ENCODE measurements around the gene TP53I11.

Gene TP53I11

DNA sequence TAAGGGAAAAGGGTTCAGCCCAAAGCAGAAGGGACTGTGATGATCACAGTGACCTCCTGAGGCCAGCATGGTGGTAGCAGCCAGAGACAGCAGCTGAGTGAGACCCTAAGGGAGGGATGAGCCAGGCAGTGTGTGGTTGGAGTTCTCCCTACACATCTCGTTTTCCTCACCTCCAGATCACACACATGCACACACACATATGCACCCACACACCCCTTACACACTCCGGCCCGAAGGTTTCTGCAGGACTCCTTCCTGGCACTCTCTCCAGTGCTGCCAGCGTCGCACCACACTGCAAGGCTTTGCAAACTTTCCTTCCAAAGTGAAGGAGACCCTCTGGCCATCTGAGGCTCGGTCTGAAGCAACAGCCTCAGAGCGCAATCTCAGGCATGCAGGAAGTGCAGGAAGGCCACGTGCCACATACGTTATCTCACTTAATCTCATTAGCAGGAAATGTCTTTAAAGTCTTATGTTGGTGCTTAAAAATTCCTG lies 26.9 kb upstream of the TP53I11 start:
- no CpG with 5 or more reads among the region's 9 CpGs for WGBS (ENCODE audit: extremely low coverage, insufficient coverage, low lambda C conversion rate)
- no peaks in the 10 kb centered on the region for H3K36me3 ChIP-seq (ENCODE audit: control insufficient read depth, insufficient read depth, low read length)
- peak overlapping the region; percentile 53 for H3K4me2 ChIP-seq (ENCODE audit: low read length)
- no peaks in the 10 kb centered on the region for H3K27me3 ChIP-seq (ENCODE audit: insufficient read depth, low read length, poor library complexity)
- no peak overlapping the region for H4K5ac ChIP-seq (ENCODE audit: low read length)
- H3K4me3 ChIP-seq (ENCODE audit: low read length): no peak overlapping the region
- no peak overlapping the region for H3K23ac ChIP-seq (ENCODE audit: low read length)
- H3K18ac ChIP-seq (ENCODE audit: low read length): no peak overlapping the region
- peak overlapping the region; percentile 84 for H2BK5ac ChIP-seq (ENCODE audit: low read length)
- H3K79me1 ChIP-seq (ENCODE audit: low read length): no peaks in the 10 kb centered on the region
- H2BK15ac ChIP-seq (replicated peaks; ENCODE audit: low read depth): no peak overlapping the region
- H2BK120ac ChIP-seq (ENCODE audit: low read depth, low read length): no peak overlapping the region
- H2AK5ac ChIP-seq (ENCODE audit: low read length): no peak overlapping the region
- peak; percentile 95 for DNase-seq
- H3K4me1 ChIP-seq (ENCODE audit: control insufficient read depth, low read depth, low read length): peaks cover 35% of the 10 kb centered on the region
- peak overlapping the region; percentile 55 for H3K9ac ChIP-seq (ENCODE audit: low read length)
- no peak overlapping the region for H3K4ac ChIP-seq (ENCODE audit: low read depth, low read length)
- H3K79me2 ChIP-seq (ENCODE audit: control insufficient read depth, insufficient read depth, low read length): no peaks in the 10 kb centered on the region
- H3K56ac ChIP-seq (ENCODE audit: low read length): peak overlapping the region; percentile 79
- peak overlapping the region; percentile 4 for H3K27ac ChIP-seq (ENCODE audit: low read depth, low read length)
- H4K8ac ChIP-seq (ENCODE audit: low read depth, low read length): no peak overlapping the region

DNA sequence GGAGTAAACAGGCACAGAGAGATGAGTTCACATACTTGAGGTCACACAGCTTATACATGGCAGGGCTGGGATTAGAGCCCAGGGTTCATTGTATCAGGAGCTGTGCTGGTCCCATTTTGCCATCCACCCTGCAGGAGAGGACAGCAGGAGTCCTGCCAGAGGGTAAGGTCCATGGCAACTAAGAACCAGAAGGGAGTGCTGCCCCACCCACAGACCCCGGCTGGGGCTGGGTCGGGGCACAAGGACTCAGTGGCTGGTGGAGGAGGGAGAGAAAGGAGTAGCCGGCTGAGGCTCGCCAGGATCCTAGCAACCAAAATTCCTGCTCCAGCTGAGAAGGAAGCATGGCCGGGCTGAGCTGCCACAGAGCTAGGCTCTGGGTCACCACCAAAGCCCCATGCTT lies 25.9 kb upstream of the TP53I11 start:
- H4K5ac ChIP-seq (ENCODE audit: low read length): no peak overlapping the region
- WGBS (ENCODE audit: extremely low coverage, insufficient coverage, low lambda C conversion rate): no CpG with 5 or more reads among the region's 5 CpGs
- no peaks in the 10 kb centered on the region for H3K36me3 ChIP-seq (ENCODE audit: control insufficient read depth, insufficient read depth, low read length)
- no peak overlapping the region for H3K4me2 ChIP-seq (ENCODE audit: low read length)
- peak overlapping the region; percentile 73 for H3K56ac ChIP-seq (ENCODE audit: low read length)
- no peak overlapping the region for H3K27ac ChIP-seq (ENCODE audit: low read depth, low read length)
- no peak overlapping the region for H3K18ac ChIP-seq (ENCODE audit: low read length)
- H2BK15ac ChIP-seq (replicated peaks; ENCODE audit: low read depth): no peak overlapping the region
- H4K8ac ChIP-seq (ENCODE audit: low read depth, low read length): no peak overlapping the region
- no peaks in the 10 kb centered on the region for H3K79me2 ChIP-seq (ENCODE audit: control insufficient read depth, insufficient read depth, low read length)
- H3K4ac ChIP-seq (ENCODE audit: low read depth, low read length): no peak overlapping the region
- H3K79me1 ChIP-seq (ENCODE audit: low read length): no peaks in the 10 kb centered on the region
- H2BK120ac ChIP-seq (ENCODE audit: low read depth, low read length): no peak overlapping the region
- no peaks in the 10 kb centered on the region for H3K27me3 ChIP-seq (ENCODE audit: insufficient read depth, low read length, poor library complexity)
- H3K4me3 ChIP-seq (ENCODE audit: low read length): no peak overlapping the region
- H2BK5ac ChIP-seq (ENCODE audit: low read length): peak overlapping the region; percentile 9
- no peak for DNase-seq
- peaks cover 35% of the 10 kb centered on the region for H3K4me1 ChIP-seq (ENCODE audit: control insufficient read depth, low read depth, low read length)
- no peak overlapping the region for H3K9ac ChIP-seq (ENCODE audit: low read length)
- H2AK5ac ChIP-seq (ENCODE audit: low read length): peak overlapping the region; percentile 87
- H3K23ac ChIP-seq (ENCODE audit: low read length): no peak overlapping the region

DNA sequence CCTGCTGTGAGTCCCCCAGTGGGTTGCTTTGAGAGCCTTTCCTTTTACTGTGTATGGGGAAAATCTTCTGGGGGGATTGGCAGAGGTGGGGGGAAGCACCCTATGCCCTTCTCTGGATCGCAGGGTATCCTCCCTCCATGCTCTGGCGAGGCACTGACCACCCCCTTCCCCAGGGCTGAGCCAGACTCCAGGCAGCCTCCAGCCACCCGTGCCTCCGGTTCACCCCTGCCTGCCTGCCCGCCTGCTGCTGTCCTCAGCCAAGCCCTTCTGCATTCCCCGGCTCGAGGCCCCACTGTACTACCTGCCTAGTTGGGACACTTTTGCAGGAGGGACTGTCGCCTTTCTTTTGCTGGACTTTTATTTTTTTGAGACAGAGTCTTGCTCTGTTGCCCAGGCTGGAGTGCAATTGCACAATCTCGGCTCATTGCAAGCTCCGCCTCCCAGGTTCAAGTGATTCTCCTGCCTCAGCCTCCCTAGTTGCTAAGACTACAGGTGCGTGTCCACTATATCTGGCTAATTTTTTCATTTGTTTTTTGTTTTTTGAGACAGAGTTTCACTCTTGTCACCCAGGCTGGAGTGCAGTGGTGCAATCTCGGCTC lies 23.8 kb upstream of the TP53I11 start:
- H3K27ac ChIP-seq (ENCODE audit: low read depth, low read length): no peak overlapping the region
- DNase-seq: no peak

DNA sequence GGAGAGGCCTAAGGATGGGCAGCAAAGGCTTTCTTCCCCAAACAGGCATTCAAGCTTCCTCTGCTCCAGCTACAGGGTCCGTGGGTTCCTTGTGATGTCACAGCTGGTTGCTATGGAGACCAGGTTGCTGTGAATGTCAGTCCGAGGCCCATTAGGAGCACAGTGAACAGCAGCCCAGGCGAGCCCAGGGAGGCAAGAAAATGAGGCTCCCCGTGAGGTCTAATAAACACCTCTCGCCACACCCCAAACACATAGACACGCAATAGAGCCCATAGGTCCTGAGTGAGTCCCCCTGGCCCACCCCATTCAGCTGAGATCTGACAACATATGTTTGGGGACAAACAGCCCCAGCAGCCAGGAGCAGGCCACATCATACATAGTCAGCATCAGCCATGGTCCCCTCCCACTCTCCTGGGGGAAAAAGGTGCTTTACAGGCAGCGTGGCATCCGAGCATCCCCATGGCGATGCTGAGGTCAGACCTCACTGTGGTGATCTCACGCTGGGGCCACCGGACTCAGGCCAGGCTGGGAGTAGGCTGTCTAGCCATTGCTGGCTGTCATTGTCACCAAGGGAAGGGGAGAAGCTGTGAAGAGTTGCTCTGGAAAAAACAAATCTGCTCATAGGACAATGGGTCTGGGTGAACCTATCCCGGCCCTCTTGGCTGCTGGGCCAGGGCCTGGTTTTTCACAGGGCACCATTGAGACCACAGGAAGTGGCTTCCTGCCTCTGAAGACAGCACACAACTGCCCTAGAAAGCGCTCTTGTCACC lies 23.1 kb upstream of the TP53I11 start:
- Histone ChIP-seq H2BK15ac (replicated peaks; ENCODE audit: low read depth) (no peak overlapping the region), H3K9ac (ENCODE audit: low read length) (no peak overlapping the region), H3K27me3 (ENCODE audit: insufficient read depth, low read length, poor library complexity) (no peaks in the 10 kb centered on the region), H3K27ac (ENCODE audit: low read depth, low read length) (no peak overlapping the region), H3K36me3 (ENCODE audit: control insufficient read depth, insufficient read depth, low read length) (no peaks in the 10 kb centered on the region), H3K23ac (ENCODE audit: low read length) (no peak overlapping the region), H3K4me2 (ENCODE audit: low read length) (no peak overlapping the region), H2BK5ac (ENCODE audit: low read length) (no peak overlapping the region), H3K79me2 (ENCODE audit: control insufficient read depth, insufficient read depth, low read length) (no peaks in the 10 kb centered on the region), H2AK5ac (ENCODE audit: low read length) (no peak overlapping the region), H3K4ac (ENCODE audit: low read depth, low read length) (no peak overlapping the region), H4K8ac (ENCODE audit: low read depth, low read length) (no peak overlapping the region), H3K4me1 (ENCODE audit: control insufficient read depth, low read depth, low read length) (peaks cover 19% of the 10 kb centered on the region), H3K18ac (ENCODE audit: low read length) (no peak overlapping the region), H4K5ac (ENCODE audit: low read length) (no peak overlapping the region), H3K79me1 (ENCODE audit: low read length) (no peaks in the 10 kb centered on the region), H3K56ac (ENCODE audit: low read length) (peak overlapping the region; percentile 4), H2BK120ac (ENCODE audit: low read depth, low read length) (no peak overlapping the region), H3K4me3 (ENCODE audit: low read length) (no peak overlapping the region)
- DNase-seq: peak; percentile 77
- WGBS (ENCODE audit: extremely low coverage, insufficient coverage, low lambda C conversion rate): no CpG with 5 or more reads among the region's 13 CpGs

More for the DNA sequence above, 23.8 kb upstream of the TP53I11 start:
- Histone ChIP-seq H2AK5ac (ENCODE audit: low read length) (no peak overlapping the region), H2BK5ac (ENCODE audit: low read length) (no peak overlapping the region), H2BK120ac (ENCODE audit: low read depth, low read length) (no peak overlapping the region), H2BK15ac (replicated peaks; ENCODE audit: low read depth) (no peak overlapping the region), H4K8ac (ENCODE audit: low read depth, low read length) (no peak overlapping the region), H3K9ac (ENCODE audit: low read length) (no peak overlapping the region), H3K4ac (ENCODE audit: low read depth, low read length) (no peak overlapping the region), H4K5ac (ENCODE audit: low read length) (no peak overlapping the region), H3K4me1 (ENCODE audit: control insufficient read depth, low read depth, low read length) (peaks cover 24% of the 10 kb centered on the region), H3K18ac (ENCODE audit: low read length) (no peak overlapping the region), H3K23ac (ENCODE audit: low read length) (no peak overlapping the region), H3K36me3 (ENCODE audit: control insufficient read depth, insufficient read depth, low read length) (no peaks in the 10 kb centered on the region), H3K56ac (ENCODE audit: low read length) (peak overlapping the region; percentile 51), H3K4me2 (ENCODE audit: low read length) (no peak overlapping the region), H3K79me2 (ENCODE audit: control insufficient read depth, insufficient read depth, low read length) (no peaks in the 10 kb centered on the region), H3K4me3 (ENCODE audit: low read length) (no peak overlapping the region), H3K79me1 (ENCODE audit: low read length) (no peaks in the 10 kb centered on the region), H3K27me3 (ENCODE audit: insufficient read depth, low read length, poor library complexity) (no peaks in the 10 kb centered on the region)
- WGBS (ENCODE audit: extremely low coverage, insufficient coverage, low lambda C conversion rate): no CpG with 5 or more reads among the region's 12 CpGs

DNA sequence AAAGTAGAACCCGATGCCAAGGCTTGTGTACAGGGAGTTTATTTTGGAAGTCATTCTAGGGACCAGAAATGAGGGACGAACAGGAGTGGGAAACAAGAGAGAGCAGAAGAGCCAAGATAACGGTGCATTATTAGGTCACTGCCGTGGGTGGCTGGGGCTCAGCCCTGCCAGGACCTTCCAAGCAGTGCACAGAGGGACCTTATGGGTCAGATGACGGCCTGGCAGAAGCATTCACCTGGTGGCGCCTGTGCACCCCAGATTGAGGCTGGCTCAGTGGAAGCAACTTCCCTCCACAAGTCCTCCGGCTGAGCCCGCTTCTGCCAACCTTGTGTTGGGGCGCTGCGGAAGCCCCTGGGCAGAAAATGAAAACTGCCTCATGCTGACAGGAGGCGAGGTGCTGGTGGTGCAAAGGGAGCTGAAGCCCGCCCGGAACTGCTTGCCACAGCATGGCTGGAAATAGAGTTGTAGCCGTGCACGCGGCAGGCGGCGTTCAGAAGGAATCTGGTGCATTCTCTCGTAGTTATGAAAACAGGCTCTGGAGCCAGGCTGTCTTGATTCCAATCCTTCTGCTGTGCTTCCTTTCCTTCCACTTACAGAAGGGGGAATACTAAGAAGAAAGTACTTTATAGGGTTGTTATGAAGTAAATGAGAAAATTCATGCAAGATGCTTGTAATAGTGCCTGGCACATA lies 22.2 kb upstream of the TP53I11 start:
- H3K56ac ChIP-seq (ENCODE audit: low read length): no peak overlapping the region
- DNase-seq: no peak
- H3K36me3 ChIP-seq (ENCODE audit: control insufficient read depth, insufficient read depth, low read length): no peaks in the 10 kb centered on the region
- H2BK15ac ChIP-seq (replicated peaks; ENCODE audit: low read depth): no peak overlapping the region
- H3K79me2 ChIP-seq (ENCODE audit: control insufficient read depth, insufficient read depth, low read length): no peaks in the 10 kb centered on the region
- no peak overlapping the region for H3K4ac ChIP-seq (ENCODE audit: low read depth, low read length)
- no peak overlapping the region for H3K9ac ChIP-seq (ENCODE audit: low read length)
- H2BK5ac ChIP-seq (ENCODE audit: low read length): no peak overlapping the region
- H4K8ac ChIP-seq (ENCODE audit: low read depth, low read length): no peak overlapping the region
- H3K27me3 ChIP-seq (ENCODE audit: insufficient read depth, low read length, poor library complexity): no peaks in the 10 kb centered on the region
- H3K23ac ChIP-seq (ENCODE audit: low read length): no peak overlapping the region
- no peak overlapping the region for H3K4me2 ChIP-seq (ENCODE audit: low read length)
- H4K5ac ChIP-seq (ENCODE audit: low read length): no peak overlapping the region
- no peaks in the 10 kb centered on the region for H3K79me1 ChIP-seq (ENCODE audit: low read length)
- no peak overlapping the region for H3K18ac ChIP-seq (ENCODE audit: low read length)
- H2BK120ac ChIP-seq (ENCODE audit: low read depth, low read length): no peak overlapping the region
- no peak overlapping the region for H3K27ac ChIP-seq (ENCODE audit: low read depth, low read length)
- H3K4me1 ChIP-seq (ENCODE audit: control insufficient read depth, low read depth, low read length): peaks cover 10% of the 10 kb centered on the region
- H3K4me3 ChIP-seq (ENCODE audit: low read length): no peak overlapping the region
- H2AK5ac ChIP-seq (ENCODE audit: low read length): no peak overlapping the region
- no CpG with 5 or more reads among the region's 19 CpGs for WGBS (ENCODE audit: extremely low coverage, insufficient coverage, low lambda C conversion rate)
